AG04450 (cell line): ENCODE results near the gene SARS2. TPM values are rescaled to one million over a fixed set of nuclear protein-coding genes. Genes with fewer than 3 reads are reported as not detected.

Experiments used
- CTCF ChIA-PET: fragments of 300-600, 350-600 bp; formaldehyde crosslinking; extraction: SDS; loops from one replicate; lab custom pipeline; 2022; ENCODE audit warnings: antibody characterized with exemption, inconsistent platforms; lab: Charles Lee
- POLR2A ChIA-PET: fragments of 350-600 bp; formaldehyde crosslinking; extraction: SDS; loops from one replicate; lab custom pipeline; 2021; ENCODE audit warnings: antibody characterized with exemption, inconsistent platforms; lab: Yijun Ruan, JAX
- DNase-seq: peaks from one replicate; pipeline ENCODE4 v3.0.0-alpha.2; 2011; ENCODE audit warnings: low read depth, low spot score
- H3K27ac ChIP-seq: one replicate; pipeline ENCODE4 v1.5.1; 2012; ENCODE audit warnings: low read depth, low read length, control low read depth
- H3K27me3 ChIP-seq: one replicate; pipeline ENCODE4 v1.6.0; 2012; ENCODE audit warnings: low read length; ENCODE audit not compliant: control insufficient read depth, insufficient read depth
- H3K4me3 ChIP-seq: 2 replicates; pipeline ENCODE4 v1.5.1; 2011; ENCODE audit warnings: mild to moderate bottlenecking, low read depth, low read length, control low read depth
- H3K9me3 ChIP-seq: 2 replicates; pipeline ENCODE4 v1.5.1; 2012; ENCODE audit warnings: low read length; ENCODE audit not compliant: control insufficient read depth, insufficient read depth
- CTCF ChIP-seq: IDR thresholded peaks from 2 replicates; pipeline ENCODE4 v1.5.1; 2011; ENCODE audit warnings: low read depth, low read length, control low read depth, inconsistent platforms
- polyA plus RNA-seq: library from polyadenylated mRNA; depleted of rRNA; stranded (reverse); fragments of >200 nt; gene quantifications from 2 replicates; pipeline ENCODE4 v1.2.3, GENCODE V29; 2011

SARS2 gene
- polyA plus RNA-seq, 1 experiment = 10.1 TPM

GRCh38 chr19:38915329-38916321 is 14.9 kb downstream of the SARS2 start:
- no peak for TF ChIP-seq CTCF
- ChIA-PET CTCF (no interaction called here), POLR2A (no interaction called here)
- H3K4me3 ChIP-seq = no peak overlapping the region
- no peaks in the 10 kb centered on the region for H3K9me3 ChIP-seq
- no peak overlapping the region for H3K27ac ChIP-seq
- peaks cover 10% of the 10 kb centered on the region for H3K27me3 ChIP-seq
- no peak for DNase-seq

DNA sequence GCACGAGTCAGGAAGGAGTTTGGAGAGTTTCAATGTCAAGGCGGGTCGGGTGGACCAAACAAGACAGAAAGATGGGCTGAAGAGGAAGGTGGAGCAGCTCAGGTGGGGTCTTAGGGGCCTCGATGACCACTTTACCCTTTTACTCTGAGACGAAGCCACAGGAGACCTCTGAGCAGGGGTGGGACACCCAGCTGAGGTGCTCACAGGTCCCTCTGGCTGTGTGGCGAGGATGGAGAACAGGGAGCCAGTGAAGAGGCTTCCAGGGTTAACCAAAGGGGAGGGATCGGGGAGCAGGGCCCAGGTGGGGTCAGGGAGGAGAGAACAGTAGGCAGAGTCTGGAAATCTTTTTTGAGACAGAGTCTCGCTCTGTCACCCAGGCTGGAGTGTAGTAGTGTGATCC is 16.6 kb downstream of the SARS2 start:
- H3K4me3 ChIP-seq = no peak overlapping the region
- ChIA-PET CTCF (interaction anchor here (1.4 kb wide), 1 partner anchor 16 kb away, joined by 3 read pairs; the partner anchor contains the start of genes MRPS12 and SARS2), POLR2A (no interaction called here)
- no peak for DNase-seq
- no peaks in the 10 kb centered on the region for H3K9me3 ChIP-seq
- no peak for TF ChIP-seq CTCF
- peaks cover 10% of the 10 kb centered on the region for H3K27me3 ChIP-seq
- no peak overlapping the region for H3K27ac ChIP-seq

GRCh38 chr19:38912600-38913514 is 17.7 kb downstream of the SARS2 start:
- POLR2A ChIA-PET = interaction anchor here (1.4 kb wide), 1 partner anchor 64 kb away, joined by 3 read pairs; no protein-coding TSS in a partner anchor
- Histone ChIP-seq H3K4me3 (no peak overlapping the region), H3K9me3 (peaks cover 2% of the 10 kb centered on the region), H3K27ac (no peak overlapping the region), H3K27me3 (peaks cover 10% of the 10 kb centered on the region)
- TF ChIP-seq CTCF = no peak
- CTCF ChIA-PET = interaction anchor here (1.1 kb wide), 1 partner anchor 26 kb away, joined by 5 read pairs; no protein-coding TSS in a partner anchor
- no peak for DNase-seq

GRCh38 chr19:38911388-38912001 is 19.1 kb downstream of the SARS2 start:
- no peak for DNase-seq
- Histone ChIP-seq H3K27ac (no peak overlapping the region), H3K9me3 (peaks cover 12% of the 10 kb centered on the region), H3K27me3 (peaks cover 10% of the 10 kb centered on the region), H3K4me3 (no peak overlapping the region)
- CTCF ChIA-PET = interaction anchor here (1.1 kb wide), 1 partner anchor 24 kb away, joined by 5 read pairs; no protein-coding TSS in a partner anchor
- POLR2A ChIA-PET = interaction anchor here (0.6 to 1.4 kb wide), 2 partner anchors 20 to 62 kb away, joined by 3 to 5 read pairs; no protein-coding TSS in a partner anchor
- no peak for TF ChIP-seq CTCF
